Stomach (tissue), 9 donors: Measurements from ENCODE around the gene GNA15. TPM values are rescaled to one million over a fixed set of nuclear protein-coding genes. Genes with fewer than 3 reads are reported as not detected.
A peak's percentile ranks its signal among the peaks of the same experiment; 100 is the strongest.

Experiments
- DNase-seq, 2 donors: peaks; one replicate each; pipeline versions ENCODE4 v3.0.0 to v3.0.0-alpha.2; 2013 to 2019
- H3K27ac ChIP-seq, 5 donors: fragments of 200-600 bp in 4 of 5; sonication (generic) in 4 of 5; one replicate each; pipeline ENCODE4 v1.5.1; 2013 to 2019; ENCODE audit warnings: mild to moderate bottlenecking in 1 of 5, moderate library complexity in 1 of 5
- H3K27me3 ChIP-seq, 3 donors: fragments of 200-600 bp; sonication (generic); one replicate each; pipeline ENCODE4 v1.5.1; 2017 to 2019; ENCODE audit warnings: mixed run types in 1 of 3
- H3K36me3 ChIP-seq, 4 donors: fragments of 200-600 bp; sonication (generic); 1 replicate in 3 of 4; 2 replicates in 1 of 4; pipeline ENCODE4 v1.5.1; 2016 to 2019
- H3K4me1 ChIP-seq, 4 donors: fragments of 200-600 bp; sonication (generic); one replicate each; pipeline ENCODE4 v1.5.1; 2016 to 2019
- H3K4me3 ChIP-seq, 4 donors: fragments of 200-600 bp; sonication (generic) in 3 of 4; one replicate each; pipeline ENCODE4 v1.5.1; 2016 to 2019; ENCODE audit warnings: mild to moderate bottlenecking in 1 of 4
- H3K9me3 ChIP-seq, 4 donors: fragments of 200-600 bp; sonication (generic); one replicate each; pipeline ENCODE4 v1.5.1; 2016 to 2019
- EP300 ChIP-seq: sonication (generic); formaldehyde crosslinking; IDR thresholded peaks from one replicate; pipeline ENCODE4 v1.6.1; 2017; ENCODE audit warnings: antibody characterized with exemption
- POLR2A ChIP-seq, 4 donors: fragments of 450-650 bp; IDR thresholded peaks; one replicate each; pipeline ENCODE4 v1.6.1; 2016; ENCODE audit warnings: antibody characterized with exemption in 4 of 4, control low read depth in 2 of 4, mild to moderate bottlenecking in 1 of 4, moderate library complexity in 1 of 4
- POLR2AphosphoS5 ChIP-seq, 3 donors: sonication (generic); formaldehyde crosslinking; IDR thresholded peaks; one replicate each; pipeline ENCODE4 v1.6.1; 2016; ENCODE audit warnings: antibody characterized with exemption in 3 of 3
- WGBS, 5 donors: extraction: QIAGEN DNeasy Blood & Tissue Kit in 3 of 5; methylation state at CpG; one replicate each; pipeline versions ENCODE4 v1.1.5 to v1.1.7; 2013 to 2018; 5-methylcytosine and 5-hydroxymethylcytosine counted together
- intact Hi-C: fragments of 100-400 bp; cut with DNase I; formaldehyde crosslinking; loops from one replicate; pipeline ENCODE4 v1.15.1; 2023; ENCODE audit warnings: low total_unique reads
- polyA plus RNA-seq, 3 donors: library from polyadenylated mRNA; stranded (reverse); fragments of 200-250 nt; gene quantifications; one replicate each; pipeline ENCODE4 v1.2.3, GENCODE V29; 2013
- total RNA-seq, 5 donors: library from RNA; depleted of rRNA; stranded (reverse); fragments of >200 nt; gene quantifications; one replicate each; pipeline versions ENCODE4 v1.1.0 to v1.2.3, GENCODE V29; 2014 to 2016
- TF ChIP-seq, protein P1 (sequence below), 7 experiments: fragments of 450-650 bp in 4 of 7; fragments of 200-600 bp in 3 of 7; sonication (generic) in 3 of 7; IDR thresholded peaks; one replicate each; pipeline ENCODE4 v1.5.1; 2016 to 2019; ENCODE audit warnings: antibody characterized with exemption in 7 of 7, control low read depth in 2 of 7, mild to moderate bottlenecking in 1 of 7
- donor health status: healthy with polysubstance abuse.
- donor health status: Bipolar disorder and iron deficiency.
- donor health status: healthy.

The GNA15 gene
- total and polyA plus RNA-seq, 8 donors, result 0.45 to 15.1 (median 4.8) TPM; not detected in 2

GRCh38 chr19:3179739-3180293, 44.0 kb downstream of the GNA15 start:
- Histone ChIP-seq H3K9me3 (no peaks in the 10 kb centered on the region), H3K27me3 (no peaks in the 10 kb centered on the region), H3K36me3 (no peaks in the 10 kb centered on the region), H3K4me1 (peaks cover 13 to 46% (median 23%) of the 10 kb centered on the region in 4 donors), H3K4me3 (peak overlapping the region; percentile 19 to 48 (median 42)), H3K27ac (peak overlapping the region in 3 of 5 donors; percentile 74 to 87 (median 80))
- 76 to 89% (median 85%) methylated on average over 17 to 31 of the region's 31 CpGs for WGBS, 5 donors
- no peak for DNase-seq
- TF ChIP-seq, protein P1, sequence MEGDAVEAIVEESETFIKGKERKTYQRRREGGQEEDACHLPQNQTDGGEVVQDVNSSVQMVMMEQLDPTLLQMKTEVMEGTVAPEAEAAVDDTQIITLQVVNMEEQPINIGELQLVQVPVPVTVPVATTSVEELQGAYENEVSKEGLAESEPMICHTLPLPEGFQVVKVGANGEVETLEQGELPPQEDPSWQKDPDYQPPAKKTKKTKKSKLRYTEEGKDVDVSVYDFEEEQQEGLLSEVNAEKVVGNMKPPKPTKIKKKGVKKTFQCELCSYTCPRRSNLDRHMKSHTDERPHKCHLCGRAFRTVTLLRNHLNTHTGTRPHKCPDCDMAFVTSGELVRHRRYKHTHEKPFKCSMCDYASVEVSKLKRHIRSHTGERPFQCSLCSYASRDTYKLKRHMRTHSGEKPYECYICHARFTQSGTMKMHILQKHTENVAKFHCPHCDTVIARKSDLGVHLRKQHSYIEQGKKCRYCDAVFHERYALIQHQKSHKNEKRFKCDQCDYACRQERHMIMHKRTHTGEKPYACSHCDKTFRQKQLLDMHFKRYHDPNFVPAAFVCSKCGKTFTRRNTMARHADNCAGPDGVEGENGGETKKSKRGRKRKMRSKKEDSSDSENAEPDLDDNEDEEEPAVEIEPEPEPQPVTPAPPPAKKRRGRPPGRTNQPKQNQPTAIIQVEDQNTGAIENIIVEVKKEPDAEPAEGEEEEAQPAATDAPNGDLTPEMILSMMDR (IDR thresholded peaks at IDR 0.05), result no peak
- TF ChIP-seq POLR2A (IDR thresholded peaks at IDR 0.05) (no peak), POLR2AphosphoS5 (IDR thresholded peaks at IDR 0.05) (no peak), EP300 (no peak)
- intact Hi-C loops, result no loop called here

GRCh38 chr19:3183721-3184641, 48.1 kb downstream of the GNA15 start:
- Histone ChIP-seq H3K36me3 (peaks cover 0 to 5% (median 0%) of the 10 kb centered on the region in 4 donors), H3K27ac (peak overlapping the region in 1 of 5 donors; percentile 35), H3K4me1 (peaks cover 25 to 53% (median 41%) of the 10 kb centered on the region in 4 donors), H3K4me3 (no peak overlapping the region), H3K27me3 (no peaks in the 10 kb centered on the region), H3K9me3 (no peaks in the 10 kb centered on the region)
- intact Hi-C loops, result no loop called here
- 59 to 75% (median 67%) methylated on average over 10 to 13 of the region's 13 CpGs for WGBS, 5 donors
- TF ChIP-seq POLR2A (IDR thresholded peaks at IDR 0.05) (no peak), POLR2AphosphoS5 (IDR thresholded peaks at IDR 0.05) (no peak), EP300 (no peak)
- TF ChIP-seq, protein P1 (IDR thresholded peaks at IDR 0.05), result no peak
- DNase-seq, result no peak

DNA sequence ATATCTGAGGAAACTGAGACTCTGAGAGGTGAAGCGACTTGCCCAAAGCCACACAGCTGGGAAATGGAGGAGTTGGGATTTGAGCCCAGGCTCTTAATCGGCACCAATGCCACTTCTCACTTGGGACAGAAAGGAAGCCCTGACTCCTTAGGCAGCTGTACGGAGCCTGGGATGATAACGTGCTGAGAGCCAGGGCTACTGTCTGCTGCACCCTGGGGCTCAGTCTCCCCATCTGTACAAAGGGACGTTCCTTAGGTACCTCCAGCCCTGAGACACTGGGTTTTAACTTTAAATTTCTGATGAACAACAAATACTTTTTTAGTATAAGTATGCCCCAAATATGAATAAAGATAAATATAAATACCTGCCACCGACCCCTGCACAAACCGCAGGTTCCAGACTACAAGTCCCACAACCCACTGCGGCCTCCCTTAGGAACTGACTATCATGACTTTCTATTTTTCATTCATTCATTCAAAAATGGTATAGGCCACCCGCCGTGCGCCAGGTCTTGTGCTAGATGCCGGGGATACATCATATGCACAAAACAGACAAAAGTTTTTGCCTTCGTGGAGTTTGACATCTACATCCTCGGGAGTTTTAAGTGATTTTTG, 49.1 kb downstream of the GNA15 start:
- H3K27ac ChIP-seq, result peak overlapping the region in 4 of 5 donors; percentile 83 to 89 (median 84)
- peak in 1 of 2 donors; percentile 73 for DNase-seq
- intact Hi-C loops, result no loop called here
- 12 to 16% (median 14%) methylated on average over 14 of the region's 14 CpGs for WGBS, 5 donors
- peak overlapping the region; percentile 71 to 99 (median 92) for H3K4me3 ChIP-seq
- H3K27me3 ChIP-seq, result no peaks in the 10 kb centered on the region
- peaks cover 28 to 63% (median 50%) of the 10 kb centered on the region in 4 donors for H3K4me1 ChIP-seq
- no peaks in the 10 kb centered on the region for H3K9me3 ChIP-seq
- H3K36me3 ChIP-seq, result peaks cover 0 to 9% (median 0%) of the 10 kb centered on the region in 4 donors
- TF ChIP-seq POLR2AphosphoS5 (IDR thresholded peaks at IDR 0.05) (no peak), POLR2A (IDR thresholded peaks at IDR 0.05) (no peak), EP300 (no peak)
- TF ChIP-seq, protein P1 (IDR thresholded peaks at IDR 0.05), result no peak
